HG02885 (cell line): ENCODE measurements around the gene BMPR1B.
A peak's percentile ranks its signal among the peaks of the same experiment; 100 is the strongest.
"Not testable (repeated sequence)": the region's sequence is repeated elsewhere in the genome, so short reads cannot be mapped to it uniquely, and the experiment has no call there.

Experiments used
- ATAC-seq: cut with Tn5 transposase; IDR thresholded peaks from one replicate; pipeline ENCODE4 v1.9.1; 2021; ENCODE audit warnings: mild to moderate bottlenecking; ENCODE audit not compliant: unreplicated experiment, poor library complexity

The BMPR1B gene

GRCh38 chr4:95107635-95108034 lies 349.9 kb downstream of the BMPR1B start:
- no peak for ATAC-seq

DNA sequence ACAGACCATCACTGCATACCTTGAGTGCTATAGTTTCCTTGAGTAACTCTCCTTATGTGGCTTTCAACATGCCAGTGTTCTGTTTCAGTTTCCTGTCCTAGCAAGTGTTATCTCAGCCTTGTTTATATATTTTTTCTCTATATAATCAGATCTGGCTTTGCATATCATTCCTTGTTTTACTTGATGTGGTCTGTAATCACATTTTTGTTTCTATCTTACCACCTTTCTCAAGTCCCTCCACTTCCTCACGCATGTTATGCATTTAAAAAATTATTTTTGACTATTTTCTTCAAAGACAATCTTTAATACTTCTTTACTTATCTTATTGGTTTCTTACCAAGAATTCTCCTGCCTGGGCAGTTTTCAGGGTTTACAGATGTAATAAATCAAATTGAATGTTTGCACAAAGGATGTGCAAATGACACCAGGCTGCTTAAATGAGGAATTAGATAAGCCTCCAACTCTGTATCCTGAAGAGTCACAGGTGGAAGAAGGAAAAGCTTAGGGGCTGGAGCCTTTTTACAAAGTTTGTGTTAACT lies 351.2 kb downstream of the BMPR1B start:
- ATAC-seq = no peak

- ATAC-seq = no peak
Observed at GRCh38 chr4:95114521-95114920, 356.8 kb downstream of the BMPR1B start.

DNA sequence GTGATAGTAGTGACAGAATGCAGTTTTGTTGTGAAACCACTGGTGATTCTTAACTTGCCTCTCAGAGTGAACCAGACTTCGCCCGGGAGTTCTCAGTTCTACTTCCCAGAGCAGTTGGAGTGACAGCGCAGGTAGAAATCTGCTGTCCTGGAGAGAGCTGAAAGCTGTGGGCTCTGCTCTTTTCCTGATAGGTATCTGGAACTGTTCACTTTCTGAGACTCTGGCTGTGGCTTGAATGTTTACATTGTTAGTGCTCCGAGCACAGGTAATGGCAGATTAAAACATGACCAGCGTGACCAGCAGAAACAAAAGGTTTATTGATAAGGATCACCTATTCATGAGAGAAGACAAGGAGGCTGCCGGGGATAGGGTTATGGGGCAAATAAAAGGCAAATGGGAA lies 360.7 kb downstream of the BMPR1B start:
- no peak for ATAC-seq

GRCh38 chr4:95120456-95120855 lies 362.7 kb downstream of the BMPR1B start:
- no peak for ATAC-seq

- no peak for ATAC-seq
Observed at GRCh38 chr4:95122001-95122400, 364.2 kb downstream of the BMPR1B start.

DNA sequence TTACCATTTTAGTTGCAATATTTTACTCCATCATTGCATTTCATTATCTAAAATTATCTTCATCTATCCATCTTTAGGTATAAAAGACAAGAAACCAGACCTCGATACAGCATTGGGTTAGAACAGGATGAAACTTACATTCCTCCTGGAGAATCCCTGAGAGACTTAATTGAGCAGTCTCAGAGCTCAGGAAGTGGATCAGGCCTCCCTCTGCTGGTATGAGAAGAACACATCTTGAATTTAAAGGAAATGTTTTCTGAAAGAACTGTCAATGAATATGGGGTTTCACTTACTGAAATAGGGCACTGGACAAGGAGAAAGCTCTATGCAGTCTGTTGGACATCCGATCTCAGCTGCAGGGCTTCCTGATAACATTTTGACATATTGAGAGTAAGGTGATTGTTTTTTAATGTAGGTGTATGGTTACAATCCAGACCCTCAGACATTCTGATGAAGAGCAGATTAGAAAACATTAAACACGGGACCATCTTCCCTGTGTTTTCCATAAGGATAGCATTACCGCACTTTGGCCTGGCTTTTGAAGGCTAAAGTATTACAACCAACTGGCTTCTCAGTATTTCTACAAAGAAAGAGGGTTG lies 367.2 kb downstream of the BMPR1B start:
- no peak for ATAC-seq

- ATAC-seq = no peak
Observed at GRCh38 chr4:95129031-95129430, 371.3 kb downstream of the BMPR1B start.

- no peak for ATAC-seq
Observed at GRCh38 chr4:95129821-95130311, 372.1 kb downstream of the BMPR1B start.

GRCh38 chr4:95134016-95134415 lies 376.3 kb downstream of the BMPR1B start:
- ATAC-seq = not testable (repeated sequence)

- not testable (repeated sequence) for ATAC-seq
Observed at GRCh38 chr4:95139424-95139823, 381.7 kb downstream of the BMPR1B start.

- no peak for ATAC-seq
Observed at GRCh38 chr4:95141361-95141760, 383.6 kb downstream of the BMPR1B start.

DNA sequence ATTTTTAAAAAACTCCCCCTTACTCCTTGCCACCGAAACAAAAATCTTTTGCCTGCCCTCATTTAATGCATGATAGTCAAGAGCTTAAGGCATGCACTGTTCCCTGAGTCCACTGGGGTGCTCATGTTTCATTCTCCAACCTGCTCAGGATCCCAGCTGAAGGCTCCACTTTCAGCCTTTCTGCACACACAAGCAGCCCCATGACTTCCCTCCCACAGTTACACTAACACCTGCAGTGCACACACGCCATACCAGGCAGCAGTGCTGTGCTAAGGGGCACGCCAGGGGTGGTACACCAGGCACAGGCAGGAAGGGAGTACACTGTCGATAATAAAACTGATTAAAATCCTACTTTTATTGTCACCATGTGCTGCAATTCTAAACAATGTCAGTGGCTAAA lies 385.2 kb downstream of the BMPR1B start:
- ATAC-seq = no peak

DNA sequence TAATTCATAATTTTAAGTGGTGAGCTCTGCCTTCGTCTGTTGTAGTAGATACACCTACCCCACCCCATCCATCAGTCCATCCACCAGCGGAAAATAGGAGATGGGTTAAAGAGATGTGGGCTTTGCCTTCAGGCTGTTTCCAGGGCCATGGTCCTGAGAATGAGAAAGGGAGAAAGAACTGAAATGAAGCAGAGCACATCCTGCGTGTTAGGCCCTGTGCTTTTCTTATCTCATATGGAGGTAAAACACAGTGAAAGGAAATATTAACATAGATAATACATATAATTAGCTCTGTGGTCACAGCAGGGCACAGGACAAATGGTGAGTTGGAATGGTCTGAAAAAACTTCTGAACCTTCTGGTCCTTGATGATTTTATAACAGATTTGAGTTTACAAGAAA lies 393.5 kb downstream of the BMPR1B start:
- no peak for ATAC-seq

DNA sequence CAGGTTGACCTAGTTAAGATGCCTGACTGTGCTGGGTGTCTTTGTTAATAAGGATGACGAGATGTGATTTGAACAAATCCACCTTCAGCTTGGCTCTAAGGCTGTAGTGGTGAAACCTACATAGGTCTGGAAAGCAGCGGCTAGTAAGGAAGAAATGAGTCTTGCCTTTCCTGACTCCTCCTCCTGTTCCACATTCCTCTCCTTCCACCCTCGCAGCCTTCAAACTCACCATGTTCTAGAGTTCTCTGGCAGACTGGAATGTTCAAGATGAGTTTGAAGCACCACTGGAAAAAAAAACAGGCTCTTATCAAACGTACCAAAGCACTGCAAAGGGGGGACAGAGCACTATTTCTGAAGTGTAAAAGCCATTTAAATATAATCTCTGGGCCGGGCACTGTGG lies 395.4 kb downstream of the BMPR1B start:
- no peak for ATAC-seq

- peak; percentile 68 for ATAC-seq
Observed at GRCh38 chr4:95155759-95156451, 398.1 kb downstream of the BMPR1B start.

DNA sequence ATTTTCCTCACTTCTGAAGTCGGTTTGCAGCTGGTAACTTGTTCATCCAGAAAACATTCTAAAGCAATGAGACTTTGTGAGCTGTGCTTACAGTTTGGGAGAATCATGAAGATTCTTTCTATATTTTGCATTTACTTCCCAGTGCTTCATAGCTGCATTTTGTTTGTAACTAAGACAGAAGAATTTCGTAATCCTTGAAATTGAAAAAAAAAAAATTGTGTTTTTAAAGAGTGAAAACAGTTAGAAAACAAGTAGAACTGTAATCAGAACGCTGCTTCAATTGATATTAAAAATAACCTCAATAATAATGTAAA lies 398.7 kb downstream of the BMPR1B start:
- ATAC-seq = no peak

DNA sequence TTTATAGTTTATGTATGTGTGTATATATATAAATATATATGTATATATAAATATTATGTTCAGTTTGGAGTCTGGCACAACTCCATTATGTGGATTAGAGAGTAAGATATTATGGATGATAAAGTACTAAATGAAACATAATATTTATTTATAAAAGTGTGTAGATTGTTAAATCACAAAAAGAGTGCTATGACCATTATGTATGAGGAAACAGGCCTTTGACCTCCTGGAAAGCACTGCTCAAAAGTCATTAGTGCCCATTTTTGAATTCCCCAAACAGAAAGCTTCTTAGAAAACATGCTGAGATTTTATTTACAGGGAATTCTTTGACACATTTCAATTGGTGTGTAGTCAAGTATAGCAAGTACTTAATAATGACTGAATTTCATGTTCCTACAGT lies 399.8 kb downstream of the BMPR1B start:
- ATAC-seq = no peak

- no peak for ATAC-seq
Observed at GRCh38 chr4:95158045-95158444, 400.3 kb downstream of the BMPR1B start.

DNA sequence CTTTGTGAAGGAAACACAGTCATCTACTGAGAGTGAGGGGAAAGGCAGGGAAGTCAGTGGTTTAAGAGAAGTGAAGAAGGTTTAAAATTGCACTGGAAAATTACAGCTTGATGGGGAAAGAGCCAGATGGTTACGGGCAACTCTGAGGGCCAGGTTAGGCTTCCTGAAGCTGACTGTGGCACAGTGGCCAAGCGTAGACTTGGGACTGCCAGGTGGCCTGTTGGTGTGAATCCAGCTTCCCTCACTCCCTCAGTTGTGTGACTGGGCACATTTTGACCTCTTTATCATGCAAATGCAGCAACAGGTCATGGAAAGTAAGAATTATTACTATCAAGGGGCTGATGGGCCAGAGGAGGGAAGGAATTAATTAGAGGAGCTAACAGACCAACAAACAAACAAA lies 400.9 kb downstream of the BMPR1B start:
- ATAC-seq = no peak

- ATAC-seq = no peak
Observed at GRCh38 chr4:95159384-95159783, 401.6 kb downstream of the BMPR1B start.
